C1 segment of cervical spinal cord (tissue), 14 donors: ENCODE data around the gene UVSSA.
"Not testable (repeated sequence)": the region's sequence is repeated elsewhere in the genome, so short reads cannot be mapped to it uniquely, and the experiment has no call there.

ENCODE experiments used
- DNase-seq, 14 donors: peaks; one replicate each; lab custom pipeline; 2025; lab: John Stamatoyannopoulos, UW

The UVSSA gene

DNA sequence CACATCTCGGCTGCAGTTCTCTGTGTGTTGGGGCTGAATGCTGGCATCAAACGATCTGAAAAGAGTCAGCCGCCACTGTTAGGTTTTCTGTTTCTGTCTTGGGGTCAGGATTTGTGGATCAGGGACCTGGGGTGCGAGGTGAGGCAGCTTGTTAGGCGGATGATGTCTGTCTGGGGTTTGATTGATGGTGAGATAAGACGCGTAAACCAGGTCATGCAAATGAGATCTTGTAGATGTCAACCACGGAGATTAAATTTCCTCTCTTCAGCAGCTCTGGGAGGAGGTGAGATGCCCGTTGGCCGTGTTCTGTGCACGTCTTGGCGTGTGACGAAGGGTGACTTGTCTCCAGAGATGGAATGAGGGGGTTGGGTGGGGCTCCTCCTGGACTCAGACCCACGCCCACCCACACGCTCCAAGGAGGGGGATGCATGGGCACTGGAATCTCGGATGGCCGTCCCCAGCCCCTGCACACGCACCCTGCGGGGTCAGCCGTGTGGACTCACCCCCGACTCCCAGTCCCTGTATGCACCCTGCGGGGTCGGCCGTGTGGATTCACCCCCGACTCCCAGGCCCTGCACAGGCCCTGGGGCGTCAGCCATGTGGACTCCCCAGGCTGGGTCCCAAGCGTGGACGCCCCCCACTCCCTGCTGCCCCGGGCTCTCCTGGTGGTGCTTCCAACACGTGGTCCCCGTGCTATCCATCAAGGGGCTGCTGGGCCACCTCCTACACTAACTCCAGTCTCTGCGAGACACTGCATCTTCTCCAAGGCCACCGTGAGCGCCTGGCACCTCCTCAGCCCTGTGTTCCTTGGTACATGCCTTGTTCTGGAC, 16.0 kb upstream of the UVSSA start:
- DNase-seq = no peak

- DNase-seq = peak in 1 of 14 donors; percentile 35
These were observed 15.2 kb upstream of the UVSSA start for GRCh38 chr4:1331591-1332353.

- no peak for DNase-seq
These were observed 14.3 kb upstream of the UVSSA start for GRCh38 chr4:1332686-1333085.

DNA sequence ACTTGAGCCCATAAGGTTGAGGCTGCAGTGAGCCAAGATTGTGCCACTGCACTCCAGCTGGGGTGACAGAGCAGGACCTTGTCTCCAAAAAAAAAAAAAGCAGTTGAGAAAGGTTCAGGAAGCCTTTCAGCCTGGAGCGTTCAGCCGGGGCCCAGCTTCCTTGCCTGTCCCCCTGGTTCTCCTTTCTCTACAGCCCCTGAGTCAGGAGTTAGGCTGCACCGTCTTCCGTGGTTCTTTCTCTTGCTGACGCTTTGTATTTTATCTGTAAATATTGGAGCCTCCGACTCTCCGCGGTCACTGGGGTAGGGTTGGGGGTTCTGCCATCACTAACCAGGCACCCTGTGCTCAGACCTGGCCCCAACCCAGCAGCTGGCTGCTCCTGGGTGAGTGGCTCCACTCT, 13.8 kb upstream of the UVSSA start:
- DNase-seq = peak in 1 of 14 donors; percentile 28

- DNase-seq = peak in 4 of 14 donors; percentile 42 to 59 (median 49)
These were observed 13.0 kb upstream of the UVSSA start for GRCh38 chr4:1333851-1334578.

- DNase-seq = peak in 7 of 14 donors; percentile 17 to 71 (median 53)
These were observed 12.5 kb upstream of the UVSSA start for GRCh38 chr4:1334579-1334895.

- not testable (repeated sequence) for DNase-seq
These were observed 11.7 kb upstream of the UVSSA start for GRCh38 chr4:1335193-1335883.

DNA sequence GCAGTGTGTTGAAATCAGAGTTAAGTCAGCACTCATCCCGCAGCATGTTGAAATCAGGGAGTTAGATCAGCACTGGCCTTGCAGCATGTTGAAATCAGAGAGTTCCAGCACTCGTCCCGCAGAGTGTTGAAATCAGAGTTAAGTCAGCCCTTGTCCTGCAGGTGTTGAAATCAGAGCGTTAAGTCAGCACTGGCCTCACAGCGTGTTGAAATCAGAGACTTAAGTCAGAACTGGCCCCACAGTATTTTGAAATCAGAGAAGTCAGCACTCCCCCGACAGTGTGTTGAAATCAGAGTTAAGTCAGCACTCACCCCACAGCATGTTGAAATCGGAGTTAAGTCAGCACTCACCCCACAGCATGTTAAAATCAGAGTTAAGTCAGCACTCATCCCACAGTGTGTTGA, 10.9 kb upstream of the UVSSA start:
- DNase-seq = no peak

GRCh38 chr4:1337376-1337831, 9.6 kb upstream of the UVSSA start:
- DNase-seq = no peak

- no peak for DNase-seq
These were observed 8.9 kb upstream of the UVSSA start for GRCh38 chr4:1337951-1338751.

GRCh38 chr4:1338752-1339414, 8.1 kb upstream of the UVSSA start:
- DNase-seq = no peak

DNA sequence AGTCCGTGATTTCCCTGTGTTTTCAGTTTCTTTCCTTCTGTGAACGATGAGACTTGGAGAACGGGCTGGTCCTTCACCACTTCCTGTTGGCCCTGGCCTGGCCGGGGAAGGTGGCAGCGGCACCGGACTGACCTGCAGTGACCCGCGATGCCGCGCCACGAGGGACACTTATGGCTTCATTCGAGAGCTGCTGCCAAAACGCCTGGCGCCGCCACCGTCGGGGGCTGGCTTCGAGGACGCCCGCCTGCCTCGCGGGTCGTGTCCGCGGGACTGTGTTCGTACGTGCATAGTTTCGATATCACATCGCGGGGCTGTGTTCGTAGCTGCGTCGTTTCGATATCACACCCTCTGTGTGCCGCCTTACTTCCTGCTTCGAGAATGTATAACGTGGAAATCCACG, 7.5 kb upstream of the UVSSA start:
- no peak for DNase-seq

DNA sequence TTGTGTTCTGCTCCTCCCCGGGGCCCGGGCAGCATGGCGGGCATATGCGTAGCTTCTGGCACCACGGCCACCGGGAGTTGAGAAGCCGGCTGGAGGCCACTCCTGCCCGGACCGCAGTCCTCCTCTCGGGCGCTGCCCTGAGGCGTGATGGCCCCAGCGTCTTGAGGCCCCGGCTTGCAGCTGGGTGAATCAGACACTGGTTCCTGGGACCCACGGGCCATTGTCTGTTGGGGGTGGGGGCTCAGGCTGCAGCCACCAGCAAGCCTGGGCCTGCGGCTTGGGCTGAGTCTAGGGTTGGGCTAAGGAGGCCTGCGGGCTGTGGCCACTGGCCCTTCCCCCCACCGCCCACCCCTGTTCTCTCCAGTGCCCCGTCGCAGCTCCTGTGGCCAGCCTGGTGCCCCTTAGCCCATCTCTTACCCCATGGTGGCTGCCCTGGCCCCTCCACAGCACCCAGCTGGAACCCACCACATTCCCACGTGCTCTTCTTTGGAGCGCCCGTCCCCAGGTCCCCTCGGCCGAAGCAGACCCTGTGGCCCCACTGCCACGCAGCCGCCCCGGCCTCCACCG, 6.7 kb upstream of the UVSSA start:
- DNase-seq = no peak

DNA sequence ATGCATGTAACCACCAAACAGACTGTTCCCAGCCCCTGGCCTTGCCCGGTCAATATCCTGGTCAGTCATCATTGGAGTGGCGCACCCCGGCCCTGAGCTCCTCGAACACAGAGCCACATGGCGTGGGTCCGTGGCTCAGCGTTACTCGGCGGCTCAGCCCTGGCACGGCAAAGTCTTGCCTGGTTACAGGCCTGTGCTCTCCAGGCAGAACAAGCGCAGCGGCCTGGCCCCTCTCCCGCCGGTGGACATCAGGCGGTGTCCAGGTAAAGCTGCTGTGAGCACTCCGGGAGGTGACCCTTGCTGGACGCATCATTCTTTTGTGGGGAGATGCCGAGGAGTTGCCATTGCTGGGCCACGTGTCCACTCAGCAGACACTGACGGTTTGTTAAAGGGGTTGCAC, 6.1 kb upstream of the UVSSA start:
- no peak for DNase-seq

- DNase-seq = no peak
These were observed 5.0 kb upstream of the UVSSA start for GRCh38 chr4:1342003-1342402.

- DNase-seq = no peak
These were observed 2.3 kb upstream of the UVSSA start for GRCh38 chr4:1344696-1345095.

DNA sequence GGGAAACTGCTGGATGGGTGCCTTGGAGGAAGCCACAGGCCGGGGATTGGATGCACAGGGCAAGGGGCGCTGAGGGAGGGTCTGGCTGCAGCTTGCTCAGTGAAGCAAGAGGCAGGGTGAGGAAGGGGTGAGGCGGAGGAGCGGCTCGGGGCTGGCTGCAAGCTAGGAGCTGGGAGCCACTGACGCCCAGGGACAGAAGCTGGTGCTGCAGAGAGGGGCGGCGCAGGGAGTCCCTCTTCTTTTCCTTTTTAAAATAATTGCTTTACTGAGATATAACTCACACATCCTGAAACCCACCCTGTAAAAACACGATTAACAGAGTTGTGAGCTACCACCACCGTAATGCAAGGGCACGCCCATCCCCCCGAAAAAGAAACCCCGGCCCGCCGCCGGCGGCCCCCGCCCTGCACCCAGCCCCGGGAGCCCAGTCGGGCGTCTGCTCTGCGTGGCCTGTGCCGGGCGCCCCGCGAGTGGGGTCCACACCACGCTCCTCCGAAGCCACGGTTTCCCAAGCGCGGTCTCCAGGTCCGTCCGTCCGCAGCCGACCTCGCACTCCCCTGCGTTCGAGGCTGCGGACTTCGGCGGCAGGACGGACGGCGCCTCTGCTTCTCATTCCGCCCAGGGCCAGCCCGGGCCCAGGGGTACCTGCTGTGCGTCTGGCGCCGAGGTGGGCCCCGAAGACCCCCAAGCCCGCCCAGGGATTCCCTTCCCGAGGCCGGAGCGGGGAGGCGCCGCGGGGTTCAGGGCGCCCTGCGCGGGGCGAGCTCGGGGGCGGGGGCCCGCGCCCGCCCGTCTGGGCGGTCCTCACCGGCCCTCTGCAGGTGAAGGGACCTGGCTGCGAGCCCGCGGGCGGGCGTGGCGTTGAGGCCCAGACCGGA, 866 bp upstream of the UVSSA start:
- DNase-seq = peak in 10 of 14 donors; percentile 26 to 67 (median 45)

DNA sequence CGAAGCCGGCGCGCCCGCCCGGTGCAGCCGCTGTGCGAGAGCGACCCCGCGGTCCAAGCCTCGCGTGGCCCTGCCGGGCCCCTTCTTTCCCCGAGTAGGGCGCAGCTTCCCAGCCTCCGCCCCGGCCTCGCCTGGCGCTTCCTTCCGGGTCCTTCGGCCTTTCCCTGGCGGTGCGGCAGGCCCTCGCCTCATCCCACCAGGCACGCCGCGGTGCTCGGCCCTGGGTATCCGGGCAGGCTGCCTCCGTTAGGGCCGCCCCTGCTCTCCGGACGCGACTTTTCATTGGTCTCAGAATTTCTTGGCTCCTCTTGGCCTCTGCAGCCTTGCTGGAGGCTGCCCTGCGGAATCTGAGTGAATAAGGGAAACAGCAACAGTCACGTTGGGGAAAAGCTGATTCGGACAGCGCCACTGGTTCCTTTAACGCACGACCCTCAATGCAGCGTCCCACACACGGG, 429 bp downstream of the UVSSA start:
- peak in 7 of 14 donors; percentile 14 to 75 (median 59) for DNase-seq

DNA sequence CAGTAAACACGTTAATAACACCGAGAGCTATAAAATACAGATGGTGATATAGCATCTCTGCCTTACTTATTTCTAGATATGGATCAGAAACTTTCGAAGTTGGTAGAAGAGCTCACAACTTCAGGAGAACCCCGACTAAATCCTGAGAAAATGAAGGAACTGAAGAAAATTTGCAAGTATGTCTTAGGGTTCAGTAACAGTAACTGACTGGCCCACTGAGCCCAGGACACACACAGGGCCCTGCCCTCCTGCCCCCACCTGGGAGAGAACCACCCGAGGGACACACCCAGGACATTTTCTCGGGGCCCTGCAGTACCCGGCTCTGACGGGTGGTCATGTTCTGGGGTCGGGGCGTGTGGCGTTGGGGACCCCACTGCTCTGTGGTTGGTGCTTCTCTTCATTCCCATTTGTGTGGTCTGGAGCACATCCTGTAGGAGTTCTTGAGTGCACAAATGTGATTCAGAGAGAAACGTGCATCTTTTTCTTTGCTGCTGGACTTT, 1.1 kb downstream of the UVSSA start:
- no peak for DNase-seq
